H9 (cell line): ENCODE data around the gene HS3ST2. TPM values are rescaled to one million over a fixed set of nuclear protein-coding genes. Genes with fewer than 3 reads are reported as not detected.

Experiments
- DNase-seq: peaks from one replicate; pipeline ENCODE4 v3.0.0-alpha.2; 2017
- H2AFZ ChIP-seq: one replicate; pipeline ENCODE4 v1.6.1; 2013; ENCODE audit warnings: mild to moderate bottlenecking, low read length, control low read depth, moderate library complexity
- H2AK5ac ChIP-seq: 2 replicates; pipeline ENCODE4 v1.6.1; 2013; ENCODE audit warnings: low read length, control low read depth, mixed read lengths; ENCODE audit not compliant: insufficient read length
- H2BK120ac ChIP-seq: one replicate; pipeline ENCODE4 v1.6.1; 2013; ENCODE audit warnings: low read depth, mild to moderate bottlenecking, low read length, control low read depth, inconsistent platforms; ENCODE audit not compliant: poor library complexity, severe bottlenecking
- H2BK12ac ChIP-seq: 2 replicates; pipeline ENCODE4 v1.6.1; 2013; ENCODE audit warnings: low read length, control low read depth, mixed read lengths, low read depth; ENCODE audit not compliant: insufficient read length
- H2BK15ac ChIP-seq: 2 replicates; pipeline ENCODE4 v1.6.1; 2013; ENCODE audit warnings: low read depth, low read length, control low read depth
- H2BK20ac ChIP-seq: one replicate; pipeline ENCODE4 v1.6.1; 2013; ENCODE audit warnings: low read depth, mild to moderate bottlenecking, low read length, control low read depth, inconsistent platforms; ENCODE audit not compliant: poor library complexity, severe bottlenecking
- H2BK5ac ChIP-seq: 2 replicates; pipeline ENCODE4 v1.6.1; 2013; ENCODE audit warnings: low read length, control low read depth, mixed read lengths; ENCODE audit not compliant: insufficient read length
- H3K14ac ChIP-seq: 2 replicates; pipeline ENCODE4 v1.6.1; 2013; ENCODE audit warnings: low read length, control low read depth; ENCODE audit not compliant: insufficient read depth
- H3K18ac ChIP-seq: 2 replicates; pipeline ENCODE4 v1.6.1; 2013; ENCODE audit warnings: low read depth, mild to moderate bottlenecking, mixed read lengths, low read length, control low read depth; ENCODE audit not compliant: insufficient read length
- H3K23ac ChIP-seq: 2 replicates; pipeline ENCODE4 v1.6.1; 2013; ENCODE audit warnings: low read length, control low read depth, mixed read lengths, low read depth; ENCODE audit not compliant: insufficient read length
- H3K23me2 ChIP-seq: 2 replicates; pipeline ENCODE4 v1.6.1; 2013; ENCODE audit warnings: low read depth, mild to moderate bottlenecking, mixed read lengths, low read length, control low read depth; ENCODE audit not compliant: insufficient read length, poor library complexity, severe bottlenecking
- H3K27ac ChIP-seq: 2 replicates; pipeline ENCODE4 v1.5.1; 2013; ENCODE audit warnings: low read length, control low read depth, mixed read lengths, low read depth; ENCODE audit not compliant: insufficient read length
- H3K27me3 ChIP-seq: 2 replicates; pipeline ENCODE4 v1.6.1; 2013; ENCODE audit warnings: low read length, control low read depth, inconsistent platforms; ENCODE audit not compliant: insufficient read depth
- H3K4ac ChIP-seq: 2 replicates; pipeline ENCODE4 v1.6.1; 2013; ENCODE audit warnings: low read depth, mild to moderate bottlenecking, control low read depth, inconsistent platforms, low read length, moderate library complexity
- H3K4me1 ChIP-seq: 2 replicates; pipeline ENCODE4 v1.6.1; 2013; ENCODE audit warnings: low read length, control low read depth, inconsistent platforms; ENCODE audit not compliant: insufficient read depth
- H3K4me2 ChIP-seq: 2 replicates; pipeline ENCODE4 v1.6.1; 2013; ENCODE audit warnings: low read length, control low read depth, mixed read lengths; ENCODE audit not compliant: insufficient read length, insufficient read depth
- H3K56ac ChIP-seq: 2 replicates; pipeline ENCODE4 v1.6.1; 2013; ENCODE audit warnings: low read depth, mild to moderate bottlenecking, mixed read lengths, low read length, control low read depth; ENCODE audit not compliant: insufficient read length
- H3K79me1 ChIP-seq: 2 replicates; pipeline ENCODE4 v1.6.1; 2013; ENCODE audit warnings: low read depth, mild to moderate bottlenecking, moderate library complexity, low read length, control low read depth, inconsistent platforms; ENCODE audit not compliant: insufficient read depth, poor library complexity, severe bottlenecking
- H3K79me2 ChIP-seq: 2 replicates; pipeline ENCODE4 v1.6.1; 2013; ENCODE audit warnings: low read length, control low read depth, inconsistent platforms; ENCODE audit not compliant: insufficient read depth
- H3K9ac ChIP-seq: 2 replicates; pipeline ENCODE4 v1.6.1; 2013; ENCODE audit warnings: low read length, control low read depth, mixed read lengths; ENCODE audit not compliant: insufficient read length; ENCODE audit errors: extremely low read depth
- H3K9me3 ChIP-seq: one replicate; pipeline ENCODE4 v1.6.1; 2013; ENCODE audit warnings: low read depth, low read length, inconsistent platforms; ENCODE audit not compliant: control insufficient read depth
- H3T11ph ChIP-seq: one replicate; pipeline ENCODE4 v1.6.1; 2013; ENCODE audit warnings: mild to moderate bottlenecking, low read length, control low read depth, inconsistent platforms
- H4K20me1 ChIP-seq: one replicate; pipeline ENCODE4 v1.6.1; 2013; ENCODE audit not compliant: control insufficient read depth, insufficient read length, insufficient read depth
- H4K5ac ChIP-seq: 2 replicates; pipeline ENCODE4 v1.6.1; 2013; ENCODE audit warnings: low read depth, mild to moderate bottlenecking, mixed read lengths, low read length, control low read depth; ENCODE audit not compliant: insufficient read length
- H4K8ac ChIP-seq: replicated peaks from 2 replicates; pipeline ENCODE4 v1.6.1; 2013; ENCODE audit warnings: low read length, control low read depth, mixed read lengths, low read depth; ENCODE audit not compliant: insufficient read length
- H4K91ac ChIP-seq: 2 replicates; pipeline ENCODE4 v1.6.1; 2013; ENCODE audit warnings: low read depth, mild to moderate bottlenecking, moderate library complexity, mixed read lengths, low read length, control low read depth; ENCODE audit not compliant: insufficient read length
- H3K27ac Mint-ChIP-seq, 3 experiments: 2 replicates in 2 of 3; 3 replicates in 1 of 3; pipeline ENCODE4 v1.8.0; 2020 to 2021; ENCODE audit warnings: mixed read lengths in 3 of 3, mild to moderate bottlenecking in 1 of 3, moderate library complexity in 1 of 3
- H3K27me3 Mint-ChIP-seq: 2 replicates; pipeline ENCODE4 v1.8.0; 2021; ENCODE audit warnings: low read depth, mild to moderate bottlenecking, moderate library complexity, mixed read lengths
- H3K36me3 Mint-ChIP-seq, 3 experiments: 2 replicates in 2 of 3; 3 replicates in 1 of 3; pipeline ENCODE4 v1.8.0; 2020 to 2021; ENCODE audit warnings: low read depth in 3 of 3, mixed read lengths in 3 of 3; ENCODE audit not compliant: insufficient read depth in 1 of 3
- H3K4me1 Mint-ChIP-seq, 2 experiments: 2 replicates each; pipeline ENCODE4 v1.8.0; 2020; ENCODE audit warnings: mixed read lengths in 2 of 2
- H3K4me3 Mint-ChIP-seq, 2 experiments: 2 replicates in 1 of 2; 3 replicates in 1 of 2; pipeline ENCODE4 v1.8.0; 2020 to 2021; ENCODE audit warnings: mild to moderate bottlenecking in 2 of 2, mixed read lengths in 2 of 2, moderate library complexity in 1 of 2
- H3K9me3 Mint-ChIP-seq, 2 experiments: 2 replicates in 1 of 2; 3 replicates in 1 of 2; pipeline ENCODE4 v1.8.0; 2020; ENCODE audit warnings: mild to moderate bottlenecking in 2 of 2, mixed read lengths in 2 of 2, moderate library complexity in 1 of 2
- CTCF ChIP-seq: fragments of 200-600 bp; sonication (generic); conservative IDR thresholded peaks from 3 replicates; pipeline ENCODE4 v1.8.0; 2021; ENCODE audit warnings: antibody characterized with exemption, mild to moderate bottlenecking
- WGBS: extraction: QIAGEN DNeasy Blood & Tissue Kit; methylation state at CpG from one replicate; pipeline ENCODE4 v1.1.7; 2013; ENCODE audit warnings: missing lambda C conversion rate, low lambda C conversion rate, mixed read lengths; ENCODE audit not compliant: insufficient read length; ENCODE audit errors: extremely low coverage; 5-methylcytosine and 5-hydroxymethylcytosine counted together
- total RNA-seq: library from RNA; stranded (reverse); gene quantifications from 2 replicates; pipeline ENCODE4 v1.2.1, GENCODE V29; 2021

HS3ST2 gene
- total RNA-seq, 1 experiment from 2014 or later: 3.1 TPM

GRCh38 chr16:22786284-22786683 is 27.7 kb upstream of the HS3ST2 start:
- no peak for TF ChIP-seq CTCF
- Histone ChIP-seq H3T11ph (no peak overlapping the region), H2BK12ac (no peak overlapping the region), H3K56ac (no peak overlapping the region), H3K23me2 (no peaks in the 10 kb centered on the region), H3K27ac (no peak overlapping the region), H3K27me3 (no peaks in the 10 kb centered on the region), H2AFZ (no peak overlapping the region), H3K4me1 (no peaks in the 10 kb centered on the region), H4K20me1 (no peaks in the 10 kb centered on the region), H4K91ac (no peak overlapping the region), H2BK15ac (no peak overlapping the region), H2BK5ac (no peak overlapping the region), H2AK5ac (no peak overlapping the region), H3K18ac (no peak overlapping the region), H2BK120ac (no peak overlapping the region), H3K4ac (no peak overlapping the region), H3K9me3 (no peaks in the 10 kb centered on the region), H3K79me1 (no peaks in the 10 kb centered on the region), H3K9ac (no peak overlapping the region), H3K23ac (no peak overlapping the region), H3K79me2 (no peaks in the 10 kb centered on the region), H3K4me2 (no peak overlapping the region), H2BK20ac (no peak overlapping the region), H4K8ac (no peak overlapping the region), H3K14ac (no peak overlapping the region), H4K5ac (no peak overlapping the region)
- WGBS: no CpG with 5 or more reads among the region's 2 CpGs
- H3K36me3 Mint-ChIP-seq: no peaks in the 10 kb centered on the region
- H3K27ac Mint-ChIP-seq: no peak overlapping the region
- no peaks in the 10 kb centered on the region; a peak in 1 of 5 replicates for H3K9me3 Mint-ChIP-seq
- no peaks in the 10 kb centered on the region for H3K27me3 Mint-ChIP-seq
- no peak for DNase-seq
- peaks cover 17 to 22% of the 10 kb centered on the region in 2 experiments for H3K4me1 Mint-ChIP-seq
- H3K4me3 Mint-ChIP-seq: no peak overlapping the region
